Activated B cell treated with CpG ODN at 0.5 μM for 24 hours (primary cell): ENCODE measurements around the gene CKM. TPM values are rescaled to one million over a fixed set of nuclear protein-coding genes. Genes with fewer than 3 reads are reported as not detected.

ENCODE experiments used
- ATAC-seq: fragments of 200-7000 bp; cut with Tn5 transposase; one replicate; pipeline ENCODE4 v1.10.0; 2021; ENCODE audit warnings: low read depth, mild to moderate bottlenecking, moderate library complexity
- CTCF ChIA-PET: fragments of 350-600 bp; sonication (Branson Sonifier 250); formaldehyde crosslinking; loops from one replicate; lab custom pipeline; 2021; ENCODE audit warnings: antibody characterized with exemption; lab: Charles Lee
- POLR2A ChIA-PET: fragments of 350-600 bp; sonication (Branson Sonifier 250); formaldehyde crosslinking; loops from one replicate; lab custom pipeline; 2021; ENCODE audit warnings: antibody characterized with exemption; lab: Charles Lee
- DNase-seq: peaks from one replicate; pipeline ENCODE4 v3.0.0; 2022
- H3K27ac Mint-ChIP-seq: one replicate; pipeline ENCODE4 v1.8.0; 2020; ENCODE audit warnings: mixed read lengths
- H3K27me3 Mint-ChIP-seq: one replicate; pipeline ENCODE4 v1.8.0; 2021; ENCODE audit warnings: mixed read lengths
- H3K36me3 Mint-ChIP-seq: one replicate; pipeline ENCODE4 v1.8.0; 2021; ENCODE audit warnings: low read depth, mixed read lengths
- H3K4me1 Mint-ChIP-seq: one replicate; pipeline ENCODE4 v1.8.0; 2021; ENCODE audit warnings: mixed read lengths
- H3K4me3 Mint-ChIP-seq: one replicate; pipeline ENCODE4 v1.8.0; 2020; ENCODE audit warnings: mild to moderate bottlenecking, mixed read lengths
- H3K9me3 Mint-ChIP-seq: one replicate; pipeline ENCODE4 v1.8.0; 2020; ENCODE audit warnings: mixed read lengths
- intact Hi-C: fragments of 100-400 bp; cut with micrococcal nuclease; formaldehyde crosslinking; loops from one replicate; pipeline ENCODE4 v1.15.1; 2024
- total RNA-seq: library from RNA; stranded (reverse); gene quantifications from 2 replicates; pipeline ENCODE4 v1.2.3, GENCODE V29; 2022
- TF ChIP-seq, protein P1 (sequence below): fragments of 200-600 bp; IDR thresholded peaks from one replicate; pipeline ENCODE4 v1.8.0; 2022; ENCODE audit warnings: antibody characterized with exemption, mild to moderate bottlenecking

The CKM gene
- total RNA-seq, 1 donor from 2014 or later, result not detected

DNA sequence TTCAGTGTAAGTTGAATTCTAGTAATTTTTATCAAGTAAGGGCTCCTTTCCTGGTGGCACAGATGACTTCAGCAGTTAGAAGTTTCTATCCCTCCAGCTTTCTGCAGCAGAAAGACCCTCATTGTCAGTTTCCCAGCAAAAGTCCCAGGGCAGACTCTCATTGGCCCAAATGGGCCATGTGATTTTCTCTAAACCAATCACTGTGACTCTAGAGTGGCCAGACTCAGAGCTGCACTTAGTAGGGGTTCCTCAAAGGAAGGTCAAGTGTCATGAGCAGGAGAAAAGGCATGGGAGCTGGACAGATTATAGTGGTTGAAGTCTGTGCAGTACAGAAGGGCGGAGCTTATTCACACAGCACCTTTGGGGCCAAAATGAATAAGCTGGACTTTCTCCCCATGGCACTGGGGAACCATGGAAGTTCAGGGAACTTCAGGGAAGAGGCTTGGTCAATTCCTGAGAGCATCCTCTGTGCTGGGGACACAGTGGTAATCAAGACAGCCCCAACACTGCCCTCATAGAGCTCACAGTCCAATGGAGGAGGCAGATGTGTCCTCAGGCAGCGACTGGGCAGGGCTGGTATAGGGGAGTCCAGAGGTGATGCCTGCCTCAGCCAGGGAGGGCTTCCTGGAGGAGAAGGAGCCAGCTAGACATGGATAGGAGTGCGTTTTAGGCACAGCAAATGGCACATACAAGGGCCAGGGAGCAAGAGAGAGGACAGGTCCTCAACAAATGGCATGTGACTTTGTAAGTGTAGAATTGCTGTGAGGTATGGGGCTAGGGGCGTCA, 18.3 kb downstream of the CKM start:
- intact Hi-C loops, result no loop called here
- TF ChIP-seq, protein P1, sequence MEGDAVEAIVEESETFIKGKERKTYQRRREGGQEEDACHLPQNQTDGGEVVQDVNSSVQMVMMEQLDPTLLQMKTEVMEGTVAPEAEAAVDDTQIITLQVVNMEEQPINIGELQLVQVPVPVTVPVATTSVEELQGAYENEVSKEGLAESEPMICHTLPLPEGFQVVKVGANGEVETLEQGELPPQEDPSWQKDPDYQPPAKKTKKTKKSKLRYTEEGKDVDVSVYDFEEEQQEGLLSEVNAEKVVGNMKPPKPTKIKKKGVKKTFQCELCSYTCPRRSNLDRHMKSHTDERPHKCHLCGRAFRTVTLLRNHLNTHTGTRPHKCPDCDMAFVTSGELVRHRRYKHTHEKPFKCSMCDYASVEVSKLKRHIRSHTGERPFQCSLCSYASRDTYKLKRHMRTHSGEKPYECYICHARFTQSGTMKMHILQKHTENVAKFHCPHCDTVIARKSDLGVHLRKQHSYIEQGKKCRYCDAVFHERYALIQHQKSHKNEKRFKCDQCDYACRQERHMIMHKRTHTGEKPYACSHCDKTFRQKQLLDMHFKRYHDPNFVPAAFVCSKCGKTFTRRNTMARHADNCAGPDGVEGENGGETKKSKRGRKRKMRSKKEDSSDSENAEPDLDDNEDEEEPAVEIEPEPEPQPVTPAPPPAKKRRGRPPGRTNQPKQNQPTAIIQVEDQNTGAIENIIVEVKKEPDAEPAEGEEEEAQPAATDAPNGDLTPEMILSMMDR, result no peak
- peaks cover 17% of the 10 kb centered on the region for H3K36me3 Mint-ChIP-seq
- H3K27ac Mint-ChIP-seq, result no peak overlapping the region
- DNase-seq, result no peak
- ChIA-PET CTCF (no interaction called here), POLR2A (no interaction called here)
- no peaks in the 10 kb centered on the region for H3K9me3 Mint-ChIP-seq
- no peak for ATAC-seq
- H3K4me3 Mint-ChIP-seq, result no peak overlapping the region
- H3K27me3 Mint-ChIP-seq, result no peaks in the 10 kb centered on the region
- no peaks in the 10 kb centered on the region for H3K4me1 Mint-ChIP-seq

GRCh38 chr19:45303269-45304060, 19.2 kb downstream of the CKM start:
- ATAC-seq (no peak), DNase-seq (no peak)
- Mint-ChIP-seq H3K36me3 (peaks cover 24% of the 10 kb centered on the region), H3K4me1 (no peaks in the 10 kb centered on the region), H3K9me3 (no peaks in the 10 kb centered on the region), H3K4me3 (no peak overlapping the region), H3K27ac (no peak overlapping the region), H3K27me3 (no peaks in the 10 kb centered on the region)
- ChIA-PET POLR2A (no interaction called here), CTCF (no interaction called here)
- TF ChIP-seq, protein P1, result no peak
- intact Hi-C loops, result no loop called here

DNA sequence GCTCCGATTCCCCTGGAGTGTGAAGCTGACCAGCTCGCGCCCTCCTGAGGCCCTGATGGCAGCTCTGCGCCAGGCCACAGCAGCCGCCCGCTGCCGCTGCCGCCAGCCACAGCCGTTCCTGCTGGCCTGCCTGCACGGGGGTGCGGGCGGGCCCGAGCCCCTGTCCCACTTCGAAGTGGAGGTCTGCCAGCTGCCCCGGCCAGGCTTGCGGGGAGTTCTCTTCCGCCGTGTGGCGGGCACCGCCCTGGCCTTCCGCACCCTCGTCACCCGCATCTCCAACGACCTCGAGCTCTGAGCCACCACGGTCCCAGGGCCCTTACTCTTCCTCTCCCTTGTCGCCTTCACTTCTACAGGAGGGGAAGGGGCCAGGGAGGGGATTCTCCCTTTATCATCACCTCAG, 20.3 kb downstream of the CKM start:
- ChIA-PET CTCF (no interaction called here), POLR2A (no interaction called here)
- TF ChIP-seq, protein P1, result no peak
- ATAC-seq (no peak), DNase-seq (no peak)
- Mint-ChIP-seq H3K27ac (no peak overlapping the region), H3K9me3 (no peaks in the 10 kb centered on the region), H3K27me3 (no peaks in the 10 kb centered on the region), H3K36me3 (peaks cover 30% of the 10 kb centered on the region), H3K4me1 (no peaks in the 10 kb centered on the region), H3K4me3 (no peak overlapping the region)
- intact Hi-C loops, result no loop called here

GRCh38 chr19:45299719-45300118, 23.0 kb downstream of the CKM start:
- no peak overlapping the region for H3K27ac Mint-ChIP-seq
- ATAC-seq (no peak), DNase-seq (no peak)
- TF ChIP-seq, protein P1, result no peak
- peaks cover 42% of the 10 kb centered on the region for H3K36me3 Mint-ChIP-seq
- CTCF ChIA-PET, result no interaction called here
- no peak overlapping the region for H3K4me3 Mint-ChIP-seq
- no peaks in the 10 kb centered on the region for H3K9me3 Mint-ChIP-seq
- POLR2A ChIA-PET, result no interaction called here
- no peaks in the 10 kb centered on the region for H3K27me3 Mint-ChIP-seq
- H3K4me1 Mint-ChIP-seq, result no peaks in the 10 kb centered on the region
- intact Hi-C loops, result no loop called here

- Mint-ChIP-seq H3K27me3 (no peaks in the 10 kb centered on the region), H3K27ac (no peak overlapping the region), H3K9me3 (peaks cover 3% of the 10 kb centered on the region), H3K4me1 (no peaks in the 10 kb centered on the region), H3K36me3 (peaks cover 56% of the 10 kb centered on the region), H3K4me3 (no peak overlapping the region)
- POLR2A ChIA-PET, result no interaction called here
- intact Hi-C loops, result no loop called here
- TF ChIP-seq, protein P1, result no peak
- DNase-seq (no peak), ATAC-seq (no peak)
- CTCF ChIA-PET, result no interaction called here
Observed at GRCh38 chr19:45298264-45298663, 24.4 kb downstream of the CKM start.
